C4-2B (cell line): Measurements from ENCODE around the gene SLAMF8.

ENCODE experiments used
- CTCF ChIP-seq: fragments of 450-650 bp; conservative IDR thresholded peaks from 2 replicates; pipeline ENCODE4 v1.5.1; 2017; ENCODE audit warnings: mild to moderate bottlenecking
- ZFX ChIP-seq: fragments of 450-650 bp; IDR thresholded peaks from 2 replicates; pipeline ENCODE4 v1.6.1; 2017

DNA sequence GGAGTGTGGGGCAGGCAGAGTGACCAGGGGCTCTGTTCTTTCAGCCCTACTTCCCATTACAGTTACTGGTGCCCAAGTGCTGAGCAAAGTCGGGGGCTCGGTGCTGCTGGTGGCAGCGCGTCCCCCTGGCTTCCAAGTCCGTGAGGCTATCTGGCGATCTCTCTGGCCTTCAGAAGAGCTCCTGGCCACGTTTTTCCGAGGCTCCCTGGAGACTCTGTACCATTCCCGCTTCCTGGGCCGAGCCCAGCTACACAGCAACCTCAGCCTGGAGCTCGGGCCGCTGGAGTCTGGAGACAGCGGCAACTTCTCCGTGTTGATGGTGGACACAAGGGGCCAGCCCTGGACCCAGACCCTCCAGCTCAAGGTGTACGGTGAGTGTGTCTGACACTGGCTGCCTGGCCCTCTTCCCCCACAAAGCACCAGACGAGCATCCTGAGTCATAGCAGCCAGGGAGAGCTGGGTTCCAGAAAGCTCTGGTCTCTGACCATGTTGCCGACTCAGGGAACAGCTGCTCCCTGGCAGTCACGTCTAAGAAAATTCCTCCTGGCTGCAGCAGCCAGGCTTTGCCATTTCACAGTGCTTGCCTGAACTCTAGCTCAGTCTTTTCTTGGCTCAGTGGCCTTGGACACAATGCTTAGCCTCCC, 3.3 kb downstream of the SLAMF8 start:
- TF ChIP-seq CTCF (no peak), ZFX (no peak)
